Suprapubic skin (tissue), 4 donors: ENCODE data around the gene PCBP3. TPM values are rescaled to one million over a fixed set of nuclear protein-coding genes. Genes with fewer than 3 reads are reported as not detected.

Experiments
- DNase-seq, 2 donors: peaks; one replicate each; pipeline ENCODE4 v3.0.0-alpha.2; 2019; ENCODE audit warnings: low spot score in 2 of 2
- H3K27ac ChIP-seq: fragments of 200-600 bp; sonication (generic); one replicate; pipeline ENCODE4 v1.5.1; 2019
- H3K27me3 ChIP-seq: fragments of 200-600 bp; sonication (generic); one replicate; pipeline ENCODE4 v1.5.1; 2019
- H3K36me3 ChIP-seq: fragments of 200-600 bp; sonication (generic); one replicate; pipeline ENCODE4 v1.5.1; 2019
- H3K4me1 ChIP-seq: fragments of 200-600 bp; sonication (generic); one replicate; pipeline ENCODE4 v1.5.1; 2019
- H3K4me3 ChIP-seq: fragments of 200-600 bp; sonication (generic); one replicate; pipeline ENCODE4 v1.5.1; 2019; ENCODE audit warnings: mild to moderate bottlenecking
- H3K9me3 ChIP-seq: fragments of 200-600 bp; sonication (generic); one replicate; pipeline ENCODE4 v1.5.1; 2019
- CTCF ChIP-seq, 2 donors: fragments of 200-600 bp in 1 of 2; fragments of 450-650 bp in 1 of 2; sonication (generic) in 1 of 2; IDR thresholded peaks; one replicate each; pipeline ENCODE4 v1.5.1; 2016 to 2019; ENCODE audit warnings: antibody characterized with exemption in 2 of 2, mild to moderate bottlenecking in 1 of 2, moderate library complexity in 1 of 2
- EP300 ChIP-seq: sonication (generic); formaldehyde crosslinking; IDR thresholded peaks from one replicate; pipeline ENCODE4 v1.6.1; 2017; ENCODE audit warnings: antibody characterized with exemption
- POLR2A ChIP-seq, 2 donors: fragments of 450-650 bp; IDR thresholded peaks; one replicate each; pipeline ENCODE4 v1.6.1; 2017; ENCODE audit warnings: antibody characterized with exemption in 2 of 2, mild to moderate bottlenecking in 2 of 2, moderate library complexity in 2 of 2
- POLR2AphosphoS5 ChIP-seq, 3 donors: sonication (generic); formaldehyde crosslinking; IDR thresholded peaks; one replicate each; pipeline ENCODE4 v1.6.1; 2017; ENCODE audit warnings: antibody characterized with exemption in 3 of 3
- WGBS: methylation state at CpG from one replicate; pipeline ENCODE4 v1.1.5; 2018; 5-methylcytosine and 5-hydroxymethylcytosine counted together
- total RNA-seq, 4 donors: library from RNA; depleted of rRNA; stranded (reverse); fragments of >200 nt; gene quantifications; one replicate each; pipeline ENCODE4 v1.1.0, GENCODE V29; 2016

Gene PCBP3
- total RNA-seq, 4 donors from 2014 or later = 0.97 to 7.3 (median 2.7) TPM

DNA sequence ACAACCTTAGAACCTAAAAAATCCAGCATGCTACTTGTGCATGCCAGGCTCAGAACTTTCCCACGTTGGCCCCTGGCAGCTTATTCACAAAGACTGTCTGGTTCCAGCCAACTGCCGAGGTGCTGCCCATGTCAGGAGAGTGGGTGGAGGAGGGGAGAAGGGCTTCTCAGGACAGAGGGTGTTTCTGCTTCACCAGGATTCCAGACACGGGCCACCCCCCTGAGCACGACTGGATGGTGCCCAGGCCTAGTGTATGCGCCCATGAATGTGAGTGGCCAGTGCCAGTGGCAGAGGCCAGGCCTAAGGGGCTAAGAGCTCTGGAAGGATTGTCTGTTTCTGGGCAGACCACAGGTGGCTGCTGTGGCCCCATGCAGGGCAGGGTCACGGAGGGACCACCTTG lies 189.9 kb downstream of the PCBP3 start:
- peak in 1 of 2 donors; percentile 73 for DNase-seq
- Histone ChIP-seq H3K27me3 (no peaks in the 10 kb centered on the region), H3K4me1 (no peaks in the 10 kb centered on the region), H3K27ac (no peak overlapping the region), H3K9me3 (no peaks in the 10 kb centered on the region), H3K36me3 (no peaks in the 10 kb centered on the region), H3K4me3 (no peak overlapping the region)
- no peak for TF ChIP-seq CTCF (IDR thresholded peaks at IDR 0.05)
- TF ChIP-seq POLR2AphosphoS5 (IDR thresholded peaks at IDR 0.05) = no peak
- TF ChIP-seq EP300 = no peak
- TF ChIP-seq POLR2A (IDR thresholded peaks at IDR 0.05) = no peak
- WGBS = 62% methylated on average over 3 of the region's 6 CpGs

DNA sequence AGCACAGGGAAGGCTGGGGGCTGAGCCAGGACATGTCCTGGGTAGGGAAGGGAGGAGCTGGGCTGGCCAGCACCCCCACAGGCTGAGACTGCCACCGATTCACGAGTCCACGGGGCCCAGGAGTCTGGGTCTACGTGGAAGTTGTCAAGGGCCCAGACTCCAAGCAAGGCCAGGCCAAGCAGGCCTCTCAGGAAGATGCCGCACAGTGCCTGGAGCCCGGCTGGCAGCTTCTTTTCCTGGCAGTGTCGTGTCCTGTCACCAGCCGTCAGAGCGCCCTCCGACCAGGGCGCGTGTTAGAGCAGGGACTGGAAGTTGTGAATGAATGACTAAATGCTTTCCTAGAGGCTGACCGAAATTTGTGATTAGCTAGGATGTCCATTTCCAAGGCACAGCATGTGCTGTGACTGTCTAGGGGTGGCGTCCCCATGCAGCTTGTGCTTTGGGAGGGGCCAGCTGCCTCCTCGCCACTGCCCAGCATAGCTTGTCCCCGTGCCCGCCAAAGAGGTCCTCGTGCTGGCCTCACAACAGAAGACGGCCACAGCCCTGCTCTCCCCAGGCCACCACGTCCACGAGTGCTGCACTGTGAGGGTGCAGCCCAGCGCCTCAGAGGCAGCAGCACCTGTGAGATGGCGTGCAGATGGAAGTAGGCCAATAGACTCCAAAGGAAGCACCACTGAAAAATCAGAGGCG lies 190.6 kb downstream of the PCBP3 start:
- H3K27ac ChIP-seq = no peak overlapping the region
- 90% methylated on average over 8 of the region's 24 CpGs for WGBS
- H3K4me3 ChIP-seq = no peak overlapping the region
- H3K27me3 ChIP-seq = no peaks in the 10 kb centered on the region
- H3K36me3 ChIP-seq = no peaks in the 10 kb centered on the region
- TF ChIP-seq EP300 (no peak), POLR2A (IDR thresholded peaks at IDR 0.05) (no peak)
- DNase-seq = peak in 1 of 2 donors; percentile 49
- no peaks in the 10 kb centered on the region for H3K9me3 ChIP-seq
- no peaks in the 10 kb centered on the region for H3K4me1 ChIP-seq

GRCh38 chr21:45834821-45835293 lies 191.3 kb downstream of the PCBP3 start:
- Histone ChIP-seq H3K9me3 (no peaks in the 10 kb centered on the region), H3K36me3 (no peaks in the 10 kb centered on the region), H3K4me3 (no peak overlapping the region), H3K27me3 (no peaks in the 10 kb centered on the region), H3K4me1 (no peaks in the 10 kb centered on the region), H3K27ac (no peak overlapping the region)
- 99% methylated on average over 10 of the region's 24 CpGs for WGBS
- DNase-seq = peak in 1 of 2 donors; percentile 65
- no peak for TF ChIP-seq CTCF (IDR thresholded peaks at IDR 0.05)

DNA sequence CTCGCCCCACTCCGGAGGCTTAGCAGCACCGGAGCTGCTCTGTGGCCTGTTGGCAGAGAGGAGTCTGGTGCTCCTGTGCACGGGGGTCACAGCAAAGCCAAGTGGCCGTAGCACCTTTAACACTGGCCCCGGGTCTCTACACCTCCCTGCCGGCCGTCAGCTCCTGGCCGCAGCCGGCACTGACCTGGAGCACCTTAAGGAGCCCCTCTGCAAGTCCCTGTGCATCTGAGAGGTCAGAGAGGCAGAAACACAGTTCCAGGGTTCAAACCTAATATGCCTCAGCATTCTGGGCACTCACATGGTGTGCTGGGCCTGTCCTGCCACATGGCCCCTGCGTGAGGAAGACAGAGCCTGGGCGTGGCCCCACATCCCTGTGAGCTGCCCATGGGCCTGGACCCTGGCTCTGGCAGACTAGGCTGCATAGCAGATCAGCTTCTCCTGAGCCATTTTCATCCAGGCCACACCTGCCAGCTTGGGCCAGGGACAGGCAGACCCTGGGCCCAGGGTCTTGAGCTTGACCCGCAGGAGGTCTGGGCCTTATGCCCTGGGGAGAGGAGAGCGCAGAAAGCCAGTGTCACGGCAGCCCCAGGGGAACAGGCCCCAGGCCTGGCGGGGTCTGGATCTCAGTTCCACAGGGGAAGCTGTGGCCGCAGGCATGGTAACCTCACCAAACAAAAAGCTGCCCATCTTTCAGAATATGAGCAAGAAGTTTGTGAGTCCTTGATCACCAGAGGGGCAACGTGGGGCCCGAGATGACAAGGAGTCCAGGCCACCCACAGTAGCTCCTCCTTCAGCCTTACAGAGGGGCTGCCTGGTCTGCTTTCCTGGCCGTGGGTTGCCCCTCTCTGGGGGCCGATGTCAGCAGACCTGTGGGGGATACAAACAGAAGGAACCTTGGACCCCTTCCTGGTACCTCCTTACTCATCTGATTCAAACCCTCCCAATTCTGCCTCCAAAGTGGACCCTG lies 192.1 kb downstream of the PCBP3 start:
- Histone ChIP-seq H3K27me3 (no peaks in the 10 kb centered on the region), H3K4me3 (no peak overlapping the region), H3K9me3 (no peaks in the 10 kb centered on the region), H3K36me3 (no peaks in the 10 kb centered on the region), H3K27ac (no peak overlapping the region), H3K4me1 (no peaks in the 10 kb centered on the region)
- peak in 1 of 2 donors; percentile 55 for DNase-seq
- TF ChIP-seq EP300 (no peak), POLR2AphosphoS5 (IDR thresholded peaks at IDR 0.05) (no peak), POLR2A (IDR thresholded peaks at IDR 0.05) (no peak), CTCF (IDR thresholded peaks at IDR 0.05) (no peak)
- 84% methylated on average over 6 of the region's 21 CpGs for WGBS

DNA sequence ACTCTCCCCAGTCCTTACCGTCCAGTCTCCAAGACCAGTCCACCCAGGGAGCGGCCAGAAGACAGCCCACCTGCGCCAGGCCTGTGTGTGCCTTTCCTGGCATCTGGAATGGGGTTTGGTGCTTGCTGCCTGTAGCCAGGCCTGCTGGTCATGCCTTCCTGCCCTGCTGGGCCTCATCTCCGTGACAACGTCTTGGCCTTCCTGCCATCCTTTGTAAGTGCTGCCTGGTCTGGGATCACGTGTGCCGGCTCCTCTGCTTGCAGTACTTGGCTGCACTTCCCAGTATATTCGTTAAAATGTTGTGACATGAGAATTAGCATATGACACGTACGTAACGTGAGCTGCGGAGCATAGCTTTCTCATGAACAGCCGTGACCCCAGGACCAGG lies 192.7 kb downstream of the PCBP3 start:
- H3K4me3 ChIP-seq = no peak overlapping the region
- peak in 1 of 2 donors; percentile 44 for DNase-seq
- H3K9me3 ChIP-seq = no peaks in the 10 kb centered on the region
- no peaks in the 10 kb centered on the region for H3K4me1 ChIP-seq
- WGBS = 82% methylated on average over 9 of the region's 13 CpGs
- no peak overlapping the region for H3K27ac ChIP-seq
- TF ChIP-seq POLR2AphosphoS5 (IDR thresholded peaks at IDR 0.05) (no peak), CTCF (IDR thresholded peaks at IDR 0.05) (no peak), EP300 (no peak), POLR2A (IDR thresholded peaks at IDR 0.05) (no peak)
- no peaks in the 10 kb centered on the region for H3K36me3 ChIP-seq
- H3K27me3 ChIP-seq = no peaks in the 10 kb centered on the region
